Right lobe of liver (tissue), 6 donors: ENCODE data around the gene GNB5. TPM values are rescaled to one million over a fixed set of nuclear protein-coding genes. Genes with fewer than 3 reads are reported as not detected.

ENCODE experiments used
- ATAC-seq, 4 donors: fragments of 200-7000 bp; cut with Tn5 transposase; one replicate each; pipeline ENCODE4 v1.9.1; 2020; ENCODE audit warnings: mild to moderate bottlenecking in 4 of 4, moderate library complexity in 4 of 4
- DNase-seq, 3 donors: peaks; one replicate each; pipeline ENCODE4 v3.0.0-alpha.2; 2020
- H3K27ac ChIP-seq, 3 donors: fragments of 200-600 bp; one replicate each; pipeline ENCODE4 v1.8.0; 2022
- H3K27me3 ChIP-seq, 2 donors: fragments of 200-600 bp; one replicate each; pipeline ENCODE4 v1.8.0; 2022
- H3K36me3 ChIP-seq, 4 donors: fragments of 200-600 bp; sonication (generic) in 1 of 4; one replicate each; pipeline versions ENCODE4 v1.5.1 to v1.8.0; 2017 to 2022; ENCODE audit warnings: control low read depth in 1 of 4
- H3K4me1 ChIP-seq, 4 donors: fragments of 200-600 bp; sonication (generic) in 1 of 4; one replicate each; pipeline versions ENCODE4 v1.5.1 to v1.8.0; 2017 to 2022; ENCODE audit warnings: control low read depth in 1 of 4
- H3K4me3 ChIP-seq, 3 donors: fragments of 200-600 bp; one replicate each; pipeline ENCODE4 v1.8.0; 2022
- H3K9me3 ChIP-seq, 4 donors: fragments of 200-600 bp; sonication (generic) in 1 of 4; one replicate each; pipeline versions ENCODE4 v1.5.1 to v1.8.0; 2017 to 2022; ENCODE audit warnings: control low read depth in 1 of 4
- CTCF ChIP-seq, 4 donors: fragments of 200-600 bp in 3 of 4; fragments of 450-650 bp in 1 of 4; IDR thresholded peaks; one replicate each; pipeline versions ENCODE4 v1.5.1 to v1.8.0; 2016 to 2022; ENCODE audit warnings: antibody characterized with exemption in 4 of 4, mild to moderate bottlenecking in 2 of 4
- POLR2A ChIP-seq: fragments of 450-650 bp; IDR thresholded peaks from one replicate; pipeline ENCODE4 v1.6.1; 2017; ENCODE audit warnings: antibody characterized with exemption, mild to moderate bottlenecking
- WGBS: methylation state at CpG from one replicate; pipeline ENCODE4 v1.1.6; 2018; ENCODE audit warnings: low coverage, low lambda C conversion rate; ENCODE audit not compliant: insufficient coverage; ENCODE audit errors: missing lambda C conversion rate; 5-methylcytosine and 5-hydroxymethylcytosine counted together
- intact Hi-C, 2 donors: fragments of 100-400 bp; cut with DNase I; formaldehyde crosslinking; loops; one replicate each; pipeline versions ENCODE4 v1.11.2 to v1.14.1; 2022
- total RNA-seq, 6 experiments: library from RNA; depleted of rRNA in 2 of 6; stranded (reverse); fragments of >200 nt in 2 of 6; fragmentation: NEBNext Ultra II Directional in 3 of 6; extraction: Animal tissue kit (Norgen Biotek cat#: 25700) in 3 of 6; gene quantifications; one replicate each; pipeline versions ENCODE4 v1.1.0 to v1.2.4, GENCODE V29; 2016 to 2023
- donor health status: DM: no; HTN: yes; CAD: no.
- donor health status: DM: no; HTN: no; CAD: no.
- donor health status: DM: no; HTN: no; CAD: no.
- donor health status: DM: no; HTN: yes; CAD: no.
- donor health status: DM: no; HTN: yes; CAD: no.

Gene GNB5
- total RNA-seq, 6 experiments from 2014 or later = 11.1 to 34.5 (median 16.5) TPM

DNA sequence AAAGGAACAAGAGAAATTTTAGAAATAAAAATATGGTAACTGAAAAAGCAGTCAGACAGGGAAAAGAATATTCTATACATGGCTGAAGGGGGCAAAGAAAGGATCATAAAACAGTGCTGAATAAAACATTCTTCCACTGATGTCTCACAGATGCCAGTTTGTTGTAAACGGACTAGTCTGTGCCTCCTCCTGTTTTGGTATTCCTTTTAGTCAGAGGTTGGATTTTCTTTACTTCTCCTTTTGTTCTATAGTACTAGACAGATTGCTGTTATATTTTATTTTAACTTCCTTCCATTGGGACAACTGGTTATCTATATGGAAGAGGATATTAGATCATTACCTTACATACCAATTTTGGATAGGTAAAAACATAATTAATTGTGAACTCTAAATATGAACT lies 16.0 kb upstream of the GNB5 start:
- no peak for TF ChIP-seq CTCF (IDR thresholded peaks at IDR 0.05)
- TF ChIP-seq POLR2A = no peak
- no peak overlapping the region for H3K27ac ChIP-seq
- no peak for DNase-seq
- peaks cover 0 to 8% (median 0%) of the 10 kb centered on the region in 4 donors for H3K4me1 ChIP-seq
- H3K4me3 ChIP-seq = no peak overlapping the region
- no peaks in the 10 kb centered on the region for H3K27me3 ChIP-seq
- H3K9me3 ChIP-seq = no peaks in the 10 kb centered on the region
- intact Hi-C loops = no loop called here
- H3K36me3 ChIP-seq = no peaks in the 10 kb centered on the region
- whole genome bisulfite sequencing = 69% methylated on average over 1 of the region's 1 CpG
- ATAC-seq = no peak

GRCh38 chr15:52206446-52206845 lies 15.3 kb upstream of the GNB5 start:
- Histone ChIP-seq H3K36me3 (no peaks in the 10 kb centered on the region), H3K27ac (peak overlapping the region in 1 of 3 donors; percentile 20), H3K9me3 (no peaks in the 10 kb centered on the region), H3K4me1 (peaks cover 0 to 8% (median 0%) of the 10 kb centered on the region in 4 donors), H3K27me3 (no peaks in the 10 kb centered on the region), H3K4me3 (no peak overlapping the region)
- intact Hi-C loops = no loop called here
- TF ChIP-seq CTCF (IDR thresholded peaks at IDR 0.05) (peak in 1 of 4 donors; percentile 27), POLR2A (no peak)
- 38% methylated on average over 2 of the region's 2 CpGs for WGBS
- peak; percentile 79 to 95 (median 90) for ATAC-seq
- DNase-seq = peak; percentile 49 to 71 (median 71)

DNA sequence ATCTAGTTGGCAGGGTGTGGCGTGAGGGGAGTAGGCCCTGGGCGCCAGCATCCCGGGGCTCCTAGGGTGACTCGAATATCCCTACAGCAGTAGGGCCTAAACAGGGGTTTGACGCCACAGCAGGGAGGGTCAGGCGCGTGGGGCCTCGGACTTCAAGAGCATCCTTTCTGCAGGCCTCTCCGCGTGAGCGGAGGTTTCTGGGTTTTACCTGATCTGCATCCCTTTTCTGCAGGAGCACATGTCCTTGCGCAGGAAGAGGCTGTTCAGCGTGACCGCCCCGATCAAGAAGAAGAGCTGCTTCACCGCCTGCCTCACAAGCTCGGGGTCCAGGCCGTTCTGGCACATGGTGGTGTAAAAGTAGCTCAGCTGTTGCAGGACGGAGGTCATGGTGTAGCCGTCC lies 13.5 kb upstream of the GNB5 start:
- TF ChIP-seq CTCF (IDR thresholded peaks at IDR 0.05) = no peak
- TF ChIP-seq POLR2A = no peak
- Histone ChIP-seq H3K36me3 (no peaks in the 10 kb centered on the region), H3K4me3 (no peak overlapping the region), H3K27ac (no peak overlapping the region), H3K4me1 (peaks cover 0 to 8% (median 0%) of the 10 kb centered on the region in 4 donors), H3K9me3 (no peaks in the 10 kb centered on the region), H3K27me3 (no peaks in the 10 kb centered on the region)
- WGBS = 93% methylated on average over 7 of the region's 20 CpGs
- DNase-seq = no peak
- ATAC-seq = no peak
- intact Hi-C loops = no loop called here

- no peaks in the 10 kb centered on the region for H3K27me3 ChIP-seq
These were observed 9.7 kb upstream of the GNB5 start for GRCh38 chr15:52200831-52201365.

More at GRCh38 chr15:52200831-52201365, 9.7 kb upstream of the GNB5 start:
- intact Hi-C loops = no loop called here
- TF ChIP-seq POLR2A = no peak
- TF ChIP-seq CTCF (IDR thresholded peaks at IDR 0.05) = no peak
- H3K27ac ChIP-seq = no peak overlapping the region
- 81% methylated on average over 1 of the region's 1 CpG for WGBS
- no peak overlapping the region for H3K4me3 ChIP-seq
- no peaks in the 10 kb centered on the region for H3K9me3 ChIP-seq
- ATAC-seq (no peak), DNase-seq (no peak)
- H3K4me1 ChIP-seq = no peaks in the 10 kb centered on the region
- H3K36me3 ChIP-seq = no peaks in the 10 kb centered on the region
